ENCODE results near the gene TNS3. TPM values are rescaled to one million over a fixed set of nuclear protein-coding genes. Genes with fewer than 3 reads are reported as not detected.

Gene TNS3
- total RNA-seq, 1 donor from 2014 or later = 5.7 TPM

DNA sequence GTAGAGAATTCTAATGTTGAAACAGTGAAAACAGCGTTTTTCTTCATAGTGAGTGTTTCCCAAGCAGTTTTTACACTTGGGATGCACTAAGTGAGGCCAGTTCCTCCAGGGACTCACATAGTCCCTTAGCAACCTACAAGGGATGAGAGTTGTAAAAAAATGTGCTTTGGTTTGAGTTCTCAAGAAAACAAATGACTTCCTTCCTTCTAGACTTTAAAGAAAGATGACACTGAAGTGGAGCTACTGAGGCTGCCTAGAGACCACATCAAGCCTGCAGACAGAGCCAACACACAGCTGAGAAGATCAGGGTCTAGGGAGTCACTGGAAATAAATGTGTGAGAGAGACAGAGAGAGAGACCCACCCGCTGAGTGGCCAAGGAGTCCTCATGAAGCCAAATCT lies 264.4 kb downstream of the TNS3 start:
- Mint-ChIP-seq H3K4me1 (peaks cover 12% of the 10 kb centered on the region), H3K36me3 (ENCODE audit: low read depth) (no peaks in the 10 kb centered on the region), H3K4me3 (no peak overlapping the region), H3K27me3 (no peaks in the 10 kb centered on the region), H3K27ac (peak overlapping the region; percentile 64), H3K9me3 (no peaks in the 10 kb centered on the region)
- intact Hi-C loops (cut with micrococcal nuclease) = no loop called here
- DNase-seq = no peak

- Mint-ChIP-seq H3K27me3 (no peaks in the 10 kb centered on the region), H3K4me3 (no peak overlapping the region), H3K36me3 (ENCODE audit: low read depth) (no peaks in the 10 kb centered on the region), H3K4me1 (peaks cover 12% of the 10 kb centered on the region), H3K9me3 (no peaks in the 10 kb centered on the region), H3K27ac (peak overlapping the region; percentile 63)
- no peak for DNase-seq
- intact Hi-C loops (cut with micrococcal nuclease) = no loop called here
Measured at GRCh38 chr7:47314728-47315607, 266.9 kb downstream of the TNS3 start.

GRCh38 chr7:47314248-47314647 lies 267.7 kb downstream of the TNS3 start:
- peaks cover 3% of the 10 kb centered on the region for H3K9me3 Mint-ChIP-seq
- no peak overlapping the region for H3K4me3 Mint-ChIP-seq
- no peaks in the 10 kb centered on the region for H3K27me3 Mint-ChIP-seq
- intact Hi-C loops (cut with micrococcal nuclease) = no loop called here
- H3K36me3 Mint-ChIP-seq (ENCODE audit: low read depth) = no peaks in the 10 kb centered on the region
- H3K4me1 Mint-ChIP-seq = peaks cover 17% of the 10 kb centered on the region
- DNase-seq = no peak
- H3K27ac Mint-ChIP-seq = no peak overlapping the region

- Mint-ChIP-seq H3K27me3 (no peaks in the 10 kb centered on the region), H3K4me1 (peaks cover 15% of the 10 kb centered on the region), H3K4me3 (no peak overlapping the region), H3K27ac (no peak overlapping the region), H3K36me3 (ENCODE audit: low read depth) (peaks cover 1% of the 10 kb centered on the region), H3K9me3 (peaks cover 8% of the 10 kb centered on the region)
- DNase-seq = no peak
- intact Hi-C loops (cut with micrococcal nuclease) = no loop called here
Measured at GRCh38 chr7:47313564-47313963, 268.3 kb downstream of the TNS3 start.

- Mint-ChIP-seq H3K36me3 (ENCODE audit: low read depth) (peaks cover 1% of the 10 kb centered on the region), H3K9me3 (peaks cover 9% of the 10 kb centered on the region), H3K27ac (no peak overlapping the region), H3K4me1 (peaks cover 13% of the 10 kb centered on the region), H3K4me3 (no peak overlapping the region), H3K27me3 (no peaks in the 10 kb centered on the region)
- intact Hi-C loops (cut with micrococcal nuclease) = no loop called here
- DNase-seq = no peak
Measured at GRCh38 chr7:47311891-47312290, 270.0 kb downstream of the TNS3 start.

DNA sequence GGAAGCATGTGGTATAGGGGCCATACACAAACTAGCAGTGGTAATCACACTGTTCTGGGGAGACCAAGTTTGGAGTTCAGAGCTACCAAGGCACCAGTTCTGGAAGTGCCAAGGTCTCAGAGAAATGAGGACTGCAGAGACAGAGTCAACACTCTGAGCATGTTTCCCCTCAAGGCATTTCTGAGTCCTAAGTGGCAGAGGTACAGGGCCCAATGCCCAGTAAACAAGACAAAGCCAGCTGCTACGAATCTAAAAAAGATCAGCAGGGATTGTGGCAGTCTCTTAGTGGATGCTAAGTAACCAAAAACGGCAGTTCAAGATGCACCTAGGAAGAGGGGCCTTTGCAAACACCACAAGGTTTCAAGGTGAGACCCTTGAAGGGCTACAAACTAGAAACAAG lies 271.9 kb downstream of the TNS3 start:
- H3K36me3 Mint-ChIP-seq (ENCODE audit: low read depth) = peaks cover 1% of the 10 kb centered on the region
- H3K9me3 Mint-ChIP-seq = peaks cover 9% of the 10 kb centered on the region
- no peak for DNase-seq
- intact Hi-C loops (cut with micrococcal nuclease) = loop anchor here (1.0 kb wide), 1 partner anchor 19 kb away; no protein-coding TSS in a partner anchor
- H3K4me1 Mint-ChIP-seq = peaks cover 13% of the 10 kb centered on the region
- H3K4me3 Mint-ChIP-seq = no peak overlapping the region
- no peaks in the 10 kb centered on the region for H3K27me3 Mint-ChIP-seq
- peak overlapping the region; percentile 37 for H3K27ac Mint-ChIP-seq

DNA sequence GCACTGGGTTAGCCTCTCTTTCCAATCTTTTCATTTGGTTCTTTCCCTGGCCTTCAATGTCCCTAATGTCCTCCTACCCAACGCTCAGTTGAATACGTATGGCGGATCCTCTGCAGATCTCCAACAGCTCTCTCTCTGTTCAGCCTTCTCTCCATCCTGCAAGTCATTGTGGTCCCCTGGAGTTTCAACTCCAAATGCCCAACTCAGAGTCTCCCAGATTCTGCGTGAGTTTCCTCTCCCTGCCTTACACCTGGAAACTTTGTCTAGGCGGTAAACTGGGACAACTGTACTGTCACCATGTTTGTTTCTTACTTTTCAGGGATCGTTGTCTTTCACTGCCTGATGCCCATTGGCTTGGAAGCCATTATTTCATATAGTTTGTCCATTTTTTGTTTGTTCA lies 273.1 kb downstream of the TNS3 start:
- H3K27me3 Mint-ChIP-seq = no peaks in the 10 kb centered on the region
- peaks cover 9% of the 10 kb centered on the region for H3K9me3 Mint-ChIP-seq
- H3K27ac Mint-ChIP-seq = no peak overlapping the region

DNA sequence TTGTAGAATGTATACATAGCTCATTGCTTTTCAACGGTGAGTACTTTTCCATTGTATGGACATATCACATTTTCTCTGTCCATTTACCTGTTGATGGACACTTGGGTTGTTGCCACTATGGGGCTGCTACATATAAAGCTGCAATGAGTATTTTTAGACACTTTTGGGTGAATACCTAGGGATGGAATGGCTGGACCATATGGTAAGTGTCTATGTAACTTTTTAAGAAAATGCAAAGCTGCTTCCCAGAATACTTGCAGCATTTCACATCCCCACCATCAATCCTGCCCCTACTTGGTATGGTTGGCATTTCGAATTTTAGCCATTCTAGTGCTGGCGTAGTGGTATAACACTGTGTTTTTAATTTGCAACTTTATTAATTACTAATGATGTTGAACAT lies 274.6 kb downstream of the TNS3 start:
- peaks cover 9% of the 10 kb centered on the region for H3K9me3 Mint-ChIP-seq
- H3K4me1 Mint-ChIP-seq = peaks cover 12% of the 10 kb centered on the region
- H3K4me3 Mint-ChIP-seq = no peak overlapping the region
- H3K27ac Mint-ChIP-seq = no peak overlapping the region
- intact Hi-C loops (cut with micrococcal nuclease) = no loop called here
- H3K27me3 Mint-ChIP-seq = no peaks in the 10 kb centered on the region
- DNase-seq = no peak
- H3K36me3 Mint-ChIP-seq (ENCODE audit: low read depth) = peaks cover 3% of the 10 kb centered on the region

More for the DNA sequence above, 273.1 kb downstream of the TNS3 start:
- intact Hi-C loops (cut with micrococcal nuclease) = no loop called here
- peaks cover 3% of the 10 kb centered on the region for H3K36me3 Mint-ChIP-seq (ENCODE audit: low read depth)
- no peak overlapping the region for H3K4me3 Mint-ChIP-seq
- H3K4me1 Mint-ChIP-seq = peaks cover 13% of the 10 kb centered on the region
- DNase-seq = no peak

DNA sequence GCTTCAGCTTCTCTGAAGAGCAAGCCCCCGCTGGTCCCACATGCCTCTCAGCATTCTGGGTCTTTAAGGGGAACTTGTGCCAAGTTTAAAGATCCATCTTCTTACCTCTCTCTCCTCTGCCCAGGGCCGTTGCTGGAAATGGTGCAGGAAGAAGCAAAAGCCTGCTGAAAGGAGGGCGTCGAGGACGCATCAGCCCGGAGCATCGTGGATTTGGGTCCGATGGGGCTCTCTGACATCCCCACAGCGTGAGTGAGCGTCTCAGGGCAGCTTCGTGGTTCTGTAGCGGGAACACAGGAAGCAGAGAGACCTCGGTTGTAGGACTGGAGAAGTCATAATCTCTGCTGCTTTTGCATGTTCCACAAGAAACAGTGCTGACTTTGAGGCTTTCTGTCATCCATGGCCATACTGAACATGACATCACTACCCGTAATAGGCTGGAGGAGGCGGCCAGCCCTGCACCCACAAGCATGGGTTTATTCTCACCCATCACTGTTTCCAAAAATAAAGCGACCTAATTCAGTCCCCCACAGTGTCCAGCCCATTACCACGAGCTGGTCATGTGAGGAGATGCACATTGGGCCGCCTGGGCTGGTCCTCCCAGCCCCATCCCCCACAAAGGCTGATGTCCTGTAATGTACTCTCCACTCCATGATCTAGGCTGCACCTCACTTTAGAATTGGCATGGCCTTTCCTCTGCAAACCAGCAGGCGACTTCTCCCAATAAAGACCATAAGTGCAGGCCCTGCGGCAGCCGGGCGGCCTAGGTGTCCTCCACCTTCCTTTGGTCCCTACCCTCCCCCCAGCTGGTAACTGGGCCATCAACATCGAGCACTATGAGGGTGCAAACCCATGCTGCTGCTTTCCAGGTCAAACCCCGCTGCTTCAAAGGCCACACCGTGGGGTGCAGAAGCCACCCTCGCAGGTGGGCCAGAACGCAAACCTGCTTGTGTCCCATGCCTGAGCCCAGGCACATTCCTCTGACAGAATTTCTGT lies 276.9 kb downstream of the TNS3 start:
- peaks cover 3% of the 10 kb centered on the region for H3K36me3 Mint-ChIP-seq (ENCODE audit: low read depth)
- H3K4me1 Mint-ChIP-seq = peaks cover 8% of the 10 kb centered on the region
- DNase-seq = no peak
- peaks cover 9% of the 10 kb centered on the region for H3K9me3 Mint-ChIP-seq
- H3K27me3 Mint-ChIP-seq = no peaks in the 10 kb centered on the region
- intact Hi-C loops (cut with micrococcal nuclease) = no loop called here
- H3K27ac Mint-ChIP-seq = peak overlapping the region; percentile 62
- peak overlapping the region; percentile 24 for H3K4me3 Mint-ChIP-seq

GRCh38 chr7:47303695-47304453 lies 278.0 kb downstream of the TNS3 start:
- peaks cover 2% of the 10 kb centered on the region for H3K36me3 Mint-ChIP-seq (ENCODE audit: low read depth)
- H3K27me3 Mint-ChIP-seq = no peaks in the 10 kb centered on the region
- intact Hi-C loops (cut with micrococcal nuclease) = no loop called here
- peak overlapping the region; percentile 25 for H3K4me3 Mint-ChIP-seq
- H3K27ac Mint-ChIP-seq = peak overlapping the region; percentile 18
- peaks cover 3% of the 10 kb centered on the region for H3K9me3 Mint-ChIP-seq
- no peak for DNase-seq
- peaks cover 3% of the 10 kb centered on the region for H3K4me1 Mint-ChIP-seq

- intact Hi-C loops (cut with micrococcal nuclease) = no loop called here
- no peaks in the 10 kb centered on the region for H3K27me3 Mint-ChIP-seq
- no peak overlapping the region for H3K4me3 Mint-ChIP-seq
- no peak for DNase-seq
- H3K27ac Mint-ChIP-seq = no peak overlapping the region
- no peaks in the 10 kb centered on the region for H3K9me3 Mint-ChIP-seq
- H3K4me1 Mint-ChIP-seq = peaks cover 3% of the 10 kb centered on the region
- H3K36me3 Mint-ChIP-seq (ENCODE audit: low read depth) = peaks cover 2% of the 10 kb centered on the region
Measured at GRCh38 chr7:47303014-47303694, 278.8 kb downstream of the TNS3 start.

GRCh38 chr7:47302560-47302959 lies 279.4 kb downstream of the TNS3 start:
- H3K36me3 Mint-ChIP-seq (ENCODE audit: low read depth) = peaks cover 2% of the 10 kb centered on the region
- intact Hi-C loops (cut with micrococcal nuclease) = no loop called here
- no peaks in the 10 kb centered on the region for H3K27me3 Mint-ChIP-seq

More at GRCh38 chr7:47302560-47302959, 279.4 kb downstream of the TNS3 start:
- Mint-ChIP-seq H3K4me3 (no peak overlapping the region), H3K9me3 (no peaks in the 10 kb centered on the region), H3K27ac (no peak overlapping the region), H3K4me1 (peaks cover 3% of the 10 kb centered on the region)
- no peak for DNase-seq
